Activated CD4-positive, alpha-beta T cell treated with anti-CD3 and anti-CD28 coated beads, Interleukin-2, amount 10 ng/mL, durations not matched to agents 7 days and 5 days (primary cell): ENCODE data around the gene DMXL1. TPM values are rescaled to one million over a fixed set of nuclear protein-coding genes. Genes with fewer than 3 reads are reported as not detected.
A peak's percentile ranks its signal among the peaks of the same experiment; 100 is the strongest.
"Not testable (repeated sequence)": the region's sequence is repeated elsewhere in the genome, so short reads cannot be mapped to it uniquely, and the experiment has no call there.

Experiments used
- CTCF ChIA-PET: fragments of 350-600 bp; sonication (Branson Sonifier 250); formaldehyde crosslinking; loops from one replicate; lab custom pipeline; 2021; ENCODE audit warnings: antibody characterized with exemption; lab: Charles Lee
- POLR2A ChIA-PET: fragments of 350-600 bp; sonication (Branson Sonifier 250); formaldehyde crosslinking; loops from one replicate; lab custom pipeline; 2021; ENCODE audit warnings: antibody characterized with exemption; lab: Charles Lee
- DNase-seq: peaks from one replicate; pipeline ENCODE4 v3.0.0-alpha.2; 2020
- H3K27ac Mint-ChIP-seq: one replicate; pipeline ENCODE4 v1.8.0; 2021; ENCODE audit warnings: mild to moderate bottlenecking, moderate library complexity, mixed read lengths
- H3K27me3 Mint-ChIP-seq: one replicate; pipeline ENCODE4 v1.8.0; 2021; ENCODE audit warnings: mixed read lengths
- H3K36me3 Mint-ChIP-seq: one replicate; pipeline ENCODE4 v1.8.0; 2021; ENCODE audit warnings: low read depth, mixed read lengths
- H3K4me1 Mint-ChIP-seq: one replicate; pipeline ENCODE4 v1.8.0; 2021; ENCODE audit warnings: mixed read lengths
- H3K4me3 Mint-ChIP-seq: one replicate; pipeline ENCODE4 v1.8.0; 2021; ENCODE audit warnings: mild to moderate bottlenecking, moderate library complexity, mixed read lengths
- H3K9me3 Mint-ChIP-seq: one replicate; pipeline ENCODE4 v1.8.0; 2021; ENCODE audit warnings: mixed read lengths
- total RNA-seq, 2 experiments: library from RNA; stranded (reverse); gene quantifications; one replicate each; pipeline ENCODE4 v1.2.3, GENCODE V29; 2021

The DMXL1 gene
- total RNA-seq, 2 experiments from 2014 or later: 28.4 to 29.3 TPM

DNA sequence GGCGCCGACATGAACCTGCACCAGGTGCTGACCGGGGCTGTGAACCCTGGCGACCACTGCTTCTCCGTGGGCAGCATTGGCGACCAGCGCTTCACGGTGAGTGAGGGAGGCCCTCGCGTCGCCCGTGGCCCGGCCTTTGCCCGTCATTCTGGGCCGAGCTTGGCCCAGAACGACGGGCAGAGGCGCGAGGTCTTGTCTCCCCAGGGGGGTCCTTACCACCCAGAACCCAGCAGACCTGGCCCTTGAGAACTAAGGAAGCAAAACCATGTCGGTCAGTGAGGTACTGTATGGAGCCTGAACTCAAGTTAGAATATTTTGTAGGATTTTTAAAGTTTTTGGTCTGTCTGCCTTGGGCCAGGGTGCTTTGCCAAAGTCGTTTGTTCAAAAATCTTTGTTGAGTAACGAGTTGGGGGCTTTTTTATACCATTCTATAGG, 691 bp downstream of the DMXL1 start:
- POLR2A ChIA-PET: no interaction called here
- H3K4me3 Mint-ChIP-seq: peak overlapping the region; percentile 100
- DNase-seq: no peak
- H3K27ac Mint-ChIP-seq: peak overlapping the region; percentile 99
- H3K9me3 Mint-ChIP-seq: no peaks in the 10 kb centered on the region
- CTCF ChIA-PET: interaction anchor here (0.9 to 2.1 kb wide), 5 partner anchors 8 to 58 kb away, joined by 3 to 6 read pairs (median 5); no protein-coding TSS in a partner anchor
- no peaks in the 10 kb centered on the region for H3K27me3 Mint-ChIP-seq
- peaks cover 9% of the 10 kb centered on the region for H3K36me3 Mint-ChIP-seq
- H3K4me1 Mint-ChIP-seq: peaks cover 46% of the 10 kb centered on the region

DNA sequence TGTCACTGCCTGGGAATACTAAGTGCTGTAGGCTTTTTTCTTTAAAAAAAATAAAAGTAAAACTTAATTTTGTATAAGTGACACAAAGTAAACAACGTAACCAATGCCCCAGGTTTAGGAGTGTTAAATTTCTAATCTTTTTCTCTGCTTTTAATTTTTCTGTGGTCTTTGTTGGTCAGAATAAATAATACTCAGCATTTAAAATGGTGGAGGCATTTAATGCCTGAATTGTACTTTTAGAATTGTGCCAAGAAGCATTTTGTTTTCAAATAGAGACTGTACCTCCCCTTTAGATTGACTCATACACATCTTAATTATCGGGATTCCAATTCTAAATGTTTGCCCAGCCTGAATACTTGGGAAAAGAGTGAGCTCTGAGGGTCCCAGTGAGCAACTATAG, 1.6 kb downstream of the DMXL1 start:
- H3K4me1 Mint-ChIP-seq: peaks cover 46% of the 10 kb centered on the region
- H3K36me3 Mint-ChIP-seq: peaks cover 9% of the 10 kb centered on the region
- POLR2A ChIA-PET: no interaction called here

DNA sequence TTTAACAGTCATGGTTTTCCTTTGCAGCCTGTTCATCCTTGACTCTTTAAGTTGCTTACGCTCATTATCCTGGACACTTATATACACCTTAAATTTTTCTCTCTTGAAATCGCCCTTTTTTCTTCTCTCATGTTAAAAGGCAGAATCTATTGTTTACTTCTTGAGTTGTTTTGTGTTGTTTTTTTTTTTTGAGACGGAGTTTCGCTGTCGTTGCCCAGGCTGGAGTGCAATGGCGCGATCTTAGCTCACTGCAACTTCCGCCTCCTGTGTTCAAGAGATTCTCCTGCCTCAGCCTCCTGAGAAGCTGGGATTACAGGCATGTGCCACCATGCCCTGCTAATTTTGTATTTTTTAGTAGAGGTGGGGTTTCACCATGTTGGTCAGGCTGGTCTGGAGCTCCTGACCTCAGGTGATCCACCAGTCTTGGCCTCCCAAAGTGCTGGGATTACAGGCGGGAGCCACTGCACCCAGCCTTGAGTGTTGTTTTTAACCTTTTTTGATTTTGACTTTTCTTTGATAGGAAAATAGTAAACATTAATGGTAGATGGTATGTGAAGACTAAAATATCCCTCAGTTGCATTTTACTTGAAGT, 3.0 kb downstream of the DMXL1 start:
- peak overlapping the region; percentile 15 for H3K27ac Mint-ChIP-seq
- H3K27me3 Mint-ChIP-seq, H3K4me3 Mint-ChIP-seq, H3K9me3 Mint-ChIP-seq, DNase-seq, H3K36me3 Mint-ChIP-seq, POLR2A ChIA-PET: not testable (repeated sequence)
- CTCF ChIA-PET: interaction anchor here (1.1 kb wide), 1 partner anchor 282 kb away, joined by 3 read pairs; the partner anchor contains the start of gene TNFAIP8
- peaks cover 56% of the 10 kb centered on the region for H3K4me1 Mint-ChIP-seq

More for the DNA sequence above, 1.6 kb downstream of the DMXL1 start:
- H3K27me3 Mint-ChIP-seq: no peaks in the 10 kb centered on the region
- H3K4me3 Mint-ChIP-seq: peak overlapping the region; percentile 64
- no peak for DNase-seq
- H3K27ac Mint-ChIP-seq: peak overlapping the region; percentile 50
- CTCF ChIA-PET: interaction anchor here (0.5 kb wide), 1 partner anchor 12 kb away, joined by 3 read pairs; no protein-coding TSS in a partner anchor
- no peaks in the 10 kb centered on the region for H3K9me3 Mint-ChIP-seq

DNA sequence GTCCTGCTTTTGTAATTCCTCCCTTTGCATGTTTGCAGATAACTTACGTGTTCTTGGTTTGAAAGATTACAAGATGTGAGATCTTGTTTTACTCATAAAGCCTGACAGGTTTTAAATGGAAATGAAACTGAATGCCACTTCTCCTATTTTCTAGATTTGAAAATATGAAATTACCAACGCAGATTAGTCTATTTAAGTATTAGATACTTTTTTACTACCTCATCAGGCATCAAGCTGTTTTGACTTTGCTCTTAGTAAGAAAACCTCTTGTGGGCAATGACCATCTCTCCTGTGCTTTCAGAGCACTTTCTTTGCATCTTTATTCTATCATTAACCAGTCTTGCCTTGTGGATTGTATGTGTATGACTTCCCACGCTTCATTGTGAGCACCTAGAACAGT, 3.5 kb downstream of the DMXL1 start:
- no peaks in the 10 kb centered on the region for H3K9me3 Mint-ChIP-seq
- peak overlapping the region; percentile 15 for H3K27ac Mint-ChIP-seq
- ChIA-PET CTCF (interaction anchor here (0.6 kb wide), 1 partner anchor 544 kb away, joined by 5 read pairs; no protein-coding TSS in a partner anchor), POLR2A (no interaction called here)
- peaks cover 9% of the 10 kb centered on the region for H3K36me3 Mint-ChIP-seq
- no peak for DNase-seq
- H3K27me3 Mint-ChIP-seq: no peaks in the 10 kb centered on the region
- H3K4me1 Mint-ChIP-seq: peaks cover 61% of the 10 kb centered on the region
- H3K4me3 Mint-ChIP-seq: no peak overlapping the region

DNA sequence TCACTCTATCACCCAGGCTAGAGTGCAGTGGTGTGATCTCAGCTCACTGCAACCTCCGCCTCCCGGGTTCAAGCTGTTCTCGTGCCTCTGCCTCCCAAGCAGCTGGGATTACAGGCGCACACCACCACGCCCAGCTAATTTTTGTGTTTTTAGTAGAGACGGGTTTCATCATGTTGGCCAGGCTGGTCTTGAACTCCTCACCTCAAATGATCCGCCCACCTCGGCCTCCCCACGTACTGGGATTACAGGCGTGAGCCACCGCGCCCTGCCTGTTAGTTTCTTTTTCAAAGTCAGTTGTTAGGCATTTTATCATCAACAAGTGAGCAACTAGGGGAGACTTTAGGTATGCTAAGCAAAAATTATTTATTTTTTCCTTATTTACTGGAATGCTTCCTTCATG, 4.4 kb downstream of the DMXL1 start:
- H3K36me3 Mint-ChIP-seq, DNase-seq, H3K9me3 Mint-ChIP-seq, H3K27me3 Mint-ChIP-seq, H3K4me3 Mint-ChIP-seq, POLR2A ChIA-PET, H3K27ac Mint-ChIP-seq: not testable (repeated sequence)
- CTCF ChIA-PET: interaction anchor here (0.6 kb wide), 1 partner anchor 544 kb away, joined by 5 read pairs; no protein-coding TSS in a partner anchor
- peaks cover 62% of the 10 kb centered on the region for H3K4me1 Mint-ChIP-seq

DNA sequence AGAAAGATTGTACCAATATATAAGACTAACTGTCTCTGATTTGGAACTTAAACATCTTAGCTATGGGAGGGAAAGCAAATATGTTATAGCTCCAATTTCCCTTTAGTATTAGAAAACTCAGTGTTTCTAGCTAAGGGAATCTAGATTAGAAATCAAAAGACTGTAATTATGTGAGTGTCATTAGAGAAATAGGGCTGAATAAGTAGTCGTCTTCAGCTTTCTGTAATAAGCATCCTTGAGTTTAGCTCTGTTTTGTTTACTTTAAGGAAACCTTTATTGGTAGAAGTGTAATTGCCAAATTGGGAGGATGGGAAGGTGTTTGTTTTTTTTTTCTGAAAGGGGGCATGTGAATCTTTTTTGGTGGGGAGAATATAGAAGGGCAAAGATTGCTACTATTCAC, 5.2 kb downstream of the DMXL1 start:
- CTCF ChIA-PET: interaction anchor here (0.7 kb wide), 1 partner anchor 156 kb away, joined by 5 read pairs; no protein-coding TSS in a partner anchor
- peaks cover 9% of the 10 kb centered on the region for H3K36me3 Mint-ChIP-seq
- H3K27me3 Mint-ChIP-seq: no peaks in the 10 kb centered on the region
- no peak overlapping the region for H3K4me3 Mint-ChIP-seq
- H3K27ac Mint-ChIP-seq: no peak overlapping the region
- peaks cover 58% of the 10 kb centered on the region for H3K4me1 Mint-ChIP-seq
- H3K9me3 Mint-ChIP-seq: no peaks in the 10 kb centered on the region
- no peak for DNase-seq
- POLR2A ChIA-PET: no interaction called here

DNA sequence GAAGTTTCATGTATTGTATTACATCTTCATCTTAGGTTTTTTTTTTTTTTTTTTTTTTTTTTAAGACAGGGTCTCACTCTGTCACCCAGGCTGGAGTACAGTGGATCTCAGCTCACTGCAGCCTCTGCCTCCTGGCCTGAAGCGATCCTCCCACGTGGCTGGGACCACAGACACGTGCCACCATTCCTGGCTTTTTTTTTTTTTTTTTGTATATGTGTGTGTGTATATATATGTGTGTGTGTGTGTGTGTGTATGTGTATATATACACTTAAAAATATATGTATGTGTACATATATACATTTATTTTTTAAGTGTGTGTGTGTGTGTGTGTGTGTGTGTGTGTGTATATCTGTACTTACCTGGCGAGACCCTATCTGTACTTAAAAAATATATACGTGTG, 6.6 kb downstream of the DMXL1 start:
- Mint-ChIP-seq H3K27ac (no peak overlapping the region), H3K4me1 (peaks cover 54% of the 10 kb centered on the region), H3K9me3 (no peaks in the 10 kb centered on the region), H3K36me3 (peaks cover 9% of the 10 kb centered on the region), H3K27me3 (no peaks in the 10 kb centered on the region), H3K4me3 (no peak overlapping the region)
- POLR2A ChIA-PET: no interaction called here
- DNase-seq: no peak
- CTCF ChIA-PET: interaction anchor here (0.6 kb wide), 2 partner anchors 11 to 12 kb away, joined by 4 read pairs; no protein-coding TSS in a partner anchor

DNA sequence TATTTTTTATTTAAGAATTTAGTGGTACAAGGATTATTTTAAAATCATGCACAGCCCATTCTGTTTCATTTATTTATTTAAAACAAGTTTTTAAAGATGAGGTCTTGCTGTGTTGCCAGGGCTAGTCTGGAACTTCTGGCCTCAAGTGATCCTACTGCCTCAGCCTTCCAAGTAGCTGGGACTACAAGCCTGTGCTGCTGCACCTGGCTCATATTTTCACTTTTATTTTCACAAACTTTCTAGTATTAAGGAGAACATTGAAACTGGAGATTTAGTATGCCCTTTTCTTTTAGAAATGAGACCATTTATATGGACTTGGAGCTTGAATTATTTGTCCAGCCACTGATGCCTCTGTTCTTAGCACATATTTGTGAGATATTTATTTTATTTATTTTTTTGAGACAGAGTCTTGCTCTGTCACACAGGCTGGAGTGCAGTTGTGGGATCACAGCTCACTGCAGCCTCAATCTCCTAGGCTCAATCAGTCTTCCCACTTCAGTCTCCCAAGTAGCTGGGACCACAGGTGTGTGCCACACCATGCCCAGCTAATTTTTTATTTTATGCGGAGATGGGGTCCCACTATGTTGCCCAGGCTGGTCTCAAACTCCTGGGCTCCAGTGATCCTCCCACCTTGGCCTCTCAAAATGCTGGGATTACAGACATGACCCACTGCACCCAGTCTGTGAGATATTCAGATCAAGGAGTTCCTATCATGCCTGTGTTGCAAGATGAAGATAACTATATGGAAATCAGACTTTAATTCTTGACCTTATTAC, 7.4 kb downstream of the DMXL1 start:
- CTCF ChIA-PET: no interaction called here

DNA sequence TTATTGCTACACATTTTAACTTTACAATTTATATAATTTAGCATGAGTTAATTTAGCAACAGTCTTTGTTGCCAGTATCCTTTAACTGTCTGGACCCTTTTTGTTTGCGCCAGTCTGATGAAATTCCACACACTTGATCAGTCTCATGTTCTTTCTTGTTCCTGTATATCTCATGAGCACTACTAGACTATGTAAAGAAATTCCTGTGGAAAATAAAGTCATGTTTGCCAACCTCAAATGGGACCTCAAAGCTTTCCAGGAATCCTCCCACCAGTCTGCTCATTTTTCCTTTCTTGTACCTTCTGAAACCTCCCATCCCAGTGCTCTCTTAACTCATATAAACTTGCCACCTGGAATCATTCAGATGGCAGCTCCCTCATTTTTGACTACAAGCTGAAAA, 8.0 kb downstream of the DMXL1 start:
- Mint-ChIP-seq H3K27me3 (no peaks in the 10 kb centered on the region), H3K4me1 (peaks cover 42% of the 10 kb centered on the region), H3K4me3 (no peak overlapping the region), H3K27ac (peak overlapping the region; percentile 79), H3K36me3 (peaks cover 7% of the 10 kb centered on the region), H3K9me3 (no peaks in the 10 kb centered on the region)
- ChIA-PET POLR2A (interaction anchor here (0.7 to 1.2 kb wide), 2 partner anchors 250 to 268 kb away, joined by 3 to 4 read pairs; no protein-coding TSS in a partner anchor), CTCF (interaction anchor here (0.5 to 1.2 kb wide), 3 partner anchors 8 to 137 kb away, joined by 3 to 6 read pairs (median 3); partner anchors contain the start of gene DMXL1)
- no peak for DNase-seq

More for the DNA sequence above, 7.4 kb downstream of the DMXL1 start:
- peaks cover 46% of the 10 kb centered on the region for H3K4me1 Mint-ChIP-seq
- no peak overlapping the region for H3K27ac Mint-ChIP-seq
- H3K9me3 Mint-ChIP-seq: no peaks in the 10 kb centered on the region
- H3K4me3 Mint-ChIP-seq: no peak overlapping the region
- DNase-seq: no peak
- peaks cover 9% of the 10 kb centered on the region for H3K36me3 Mint-ChIP-seq
- no peaks in the 10 kb centered on the region for H3K27me3 Mint-ChIP-seq
- POLR2A ChIA-PET: no interaction called here

DNA sequence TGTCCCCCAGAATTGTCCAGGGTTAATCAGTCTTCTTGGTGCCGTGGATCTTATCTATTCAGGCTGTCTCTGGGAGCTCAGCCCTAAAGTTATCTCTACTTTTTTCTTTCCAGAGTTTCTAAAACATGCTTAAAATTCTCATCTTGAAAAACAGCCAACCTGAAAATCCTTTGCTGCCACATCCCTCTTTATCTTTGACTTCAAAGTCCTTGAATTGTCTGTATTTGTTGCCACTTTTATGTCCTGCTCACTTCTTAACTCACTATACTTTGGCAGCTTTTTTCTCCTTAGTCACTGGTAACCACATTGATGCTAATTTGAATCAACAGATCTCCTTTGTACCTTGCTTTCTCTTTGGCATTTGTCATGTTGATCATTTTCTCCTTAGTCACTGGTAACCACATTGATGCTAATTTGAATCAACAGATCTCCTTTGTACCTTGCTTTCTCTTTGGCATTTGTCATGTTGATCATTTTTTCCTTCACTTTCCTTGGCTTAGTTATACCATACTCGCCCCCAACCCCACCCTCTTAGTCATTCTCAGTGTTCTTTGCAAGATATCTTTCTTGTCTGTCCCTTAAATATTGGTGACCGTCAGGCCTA, 8.5 kb downstream of the DMXL1 start:
- Mint-ChIP-seq H3K27me3 (no peaks in the 10 kb centered on the region), H3K36me3 (peaks cover 4% of the 10 kb centered on the region), H3K27ac (peak overlapping the region; percentile 79), H3K4me1 (peaks cover 36% of the 10 kb centered on the region), H3K9me3 (no peaks in the 10 kb centered on the region), H3K4me3 (no peak overlapping the region)
- ChIA-PET CTCF (interaction anchor here (0.5 to 1.2 kb wide), 3 partner anchors 9 to 137 kb away, joined by 3 to 6 read pairs (median 3); partner anchors contain the start of gene DMXL1), POLR2A (interaction anchor here (0.7 to 1.2 kb wide), 2 partner anchors 249 to 268 kb away, joined by 3 to 4 read pairs; no protein-coding TSS in a partner anchor)
- no peak for DNase-seq

DNA sequence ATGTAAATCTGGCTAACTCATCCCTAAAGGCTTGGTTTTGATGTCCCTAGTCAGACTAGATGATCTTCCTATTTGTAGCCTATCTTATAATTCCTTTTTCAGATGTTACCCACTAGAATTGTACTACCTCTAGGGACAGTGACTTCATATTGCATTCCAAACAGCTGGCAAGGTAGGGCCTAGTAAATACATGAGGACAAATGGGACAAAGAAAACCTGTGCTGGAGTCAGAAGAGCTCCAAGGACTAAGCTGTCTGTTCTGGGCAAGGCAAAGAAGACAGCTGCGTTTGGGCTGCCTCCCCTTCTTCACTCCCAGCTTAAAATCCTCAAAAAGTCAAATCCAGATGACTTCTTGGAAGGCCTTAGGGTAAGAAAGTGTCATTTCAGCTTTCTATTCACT, 10.0 kb downstream of the DMXL1 start:
- no peaks in the 10 kb centered on the region for H3K27me3 Mint-ChIP-seq
- peaks cover 26% of the 10 kb centered on the region for H3K4me1 Mint-ChIP-seq
- POLR2A ChIA-PET: no interaction called here
- H3K36me3 Mint-ChIP-seq: peaks cover 13% of the 10 kb centered on the region
- CTCF ChIA-PET: interaction anchor here (1.3 kb wide), 2 partner anchors 10 to 92 kb away, joined by 3 to 5 read pairs; partner anchors contain the start of gene DMXL1
- peaks cover 4% of the 10 kb centered on the region for H3K9me3 Mint-ChIP-seq
- no peak overlapping the region for H3K4me3 Mint-ChIP-seq
- DNase-seq: no peak
- no peak overlapping the region for H3K27ac Mint-ChIP-seq

DNA sequence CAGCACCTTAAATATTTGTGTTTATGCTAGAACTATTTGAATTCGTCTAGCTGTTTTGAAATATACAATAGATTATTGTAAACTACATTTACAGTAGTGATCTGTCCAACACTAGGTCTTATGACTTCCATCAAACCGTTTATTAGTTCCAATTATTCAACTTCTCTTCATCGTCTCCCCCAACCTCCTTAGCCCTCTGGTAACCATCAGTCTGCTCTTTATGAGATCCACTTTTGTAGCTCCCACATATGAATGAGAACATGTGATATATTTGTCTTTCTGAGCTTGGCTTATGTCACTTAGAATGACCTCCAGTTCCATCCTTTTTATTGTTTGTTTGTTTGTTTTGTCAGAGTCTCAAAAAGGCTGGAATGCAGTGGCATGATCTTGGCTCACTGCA, 11.8 kb downstream of the DMXL1 start:
- H3K4me1 Mint-ChIP-seq: peaks cover 25% of the 10 kb centered on the region
- no peaks in the 10 kb centered on the region for H3K27me3 Mint-ChIP-seq
- H3K9me3 Mint-ChIP-seq: peaks cover 7% of the 10 kb centered on the region
- no peak overlapping the region for H3K4me3 Mint-ChIP-seq
- CTCF ChIA-PET: interaction anchor here (1.0 to 1.4 kb wide), 2 partner anchors 17 to 186 kb away, joined by 3 to 5 read pairs; no protein-coding TSS in a partner anchor
- DNase-seq: no peak
- POLR2A ChIA-PET: interaction anchor here (0.6 kb wide), 1 partner anchor 27 kb away, joined by 3 read pairs; no protein-coding TSS in a partner anchor
- peaks cover 18% of the 10 kb centered on the region for H3K36me3 Mint-ChIP-seq
- no peak overlapping the region for H3K27ac Mint-ChIP-seq
